ENCODE data around the gene PRKCZ. TPM values are rescaled to one million over a fixed set of nuclear protein-coding genes. Genes with fewer than 3 reads are reported as not detected.

Gene PRKCZ
- total RNA-seq, 2 experiments from 2014 or later: 13.2 to 14.7 TPM

DNA sequence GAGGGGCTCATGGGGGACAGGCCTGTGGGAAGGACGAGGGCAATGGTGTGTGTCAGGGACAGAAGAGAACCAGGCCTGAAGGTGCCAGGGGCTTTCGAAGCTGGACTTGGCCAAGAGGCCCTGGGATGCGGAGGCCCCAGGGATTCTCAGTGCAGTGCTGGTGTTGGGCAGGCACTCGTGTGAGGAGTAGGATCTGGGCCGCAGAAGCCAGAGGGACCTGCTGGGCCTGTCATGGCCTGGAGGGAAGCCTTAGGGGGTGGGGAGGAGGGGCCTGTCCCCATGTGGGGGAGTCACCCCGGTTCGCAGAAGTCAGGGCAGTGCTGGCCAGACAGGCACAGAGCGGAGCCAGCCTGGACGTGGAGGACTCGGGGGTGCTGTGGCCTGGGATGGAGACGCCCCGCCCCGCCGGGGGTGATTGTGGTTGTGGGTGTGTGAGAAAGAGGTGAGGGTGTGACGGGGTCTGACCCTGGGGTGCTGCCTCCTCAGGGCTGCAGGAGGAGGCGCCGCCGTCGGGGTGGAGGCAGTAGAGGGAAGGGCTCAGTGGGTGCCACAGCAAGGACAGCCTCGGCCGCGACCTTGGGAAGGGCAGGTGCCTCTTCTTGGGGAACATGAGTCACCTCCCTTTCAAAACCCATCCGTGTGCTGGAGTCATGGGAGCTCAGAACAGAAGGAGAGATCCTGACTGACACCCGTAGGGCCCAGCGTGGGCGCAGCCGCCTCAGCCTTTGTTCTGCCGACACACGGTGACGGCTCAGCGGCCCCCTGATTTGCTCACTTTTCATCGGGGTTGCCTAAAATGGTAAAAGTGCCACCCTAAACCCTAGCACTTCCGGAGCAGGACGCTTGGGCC lies 110.5 kb downstream of the PRKCZ start:
- no peak for DNase-seq
- H3K4me3 Mint-ChIP-seq: no peak overlapping the region
- no peaks in the 10 kb centered on the region for H3K27me3 Mint-ChIP-seq
- ChIA-PET POLR2A (no interaction called here), CTCF (interaction anchor here (1.1 kb wide), 1 partner anchor 34 kb away, joined by 3 read pairs; the partner anchor contains the start of gene FAAP20)
- no peaks in the 10 kb centered on the region for H3K9me3 Mint-ChIP-seq
- H3K36me3 Mint-ChIP-seq: peaks cover 1% of the 10 kb centered on the region
- no peaks in the 10 kb centered on the region for H3K4me1 Mint-ChIP-seq (ENCODE audit: low read depth)
- no peak overlapping the region for H3K27ac Mint-ChIP-seq
- intact Hi-C loops (cut with micrococcal nuclease): no loop called here

DNA sequence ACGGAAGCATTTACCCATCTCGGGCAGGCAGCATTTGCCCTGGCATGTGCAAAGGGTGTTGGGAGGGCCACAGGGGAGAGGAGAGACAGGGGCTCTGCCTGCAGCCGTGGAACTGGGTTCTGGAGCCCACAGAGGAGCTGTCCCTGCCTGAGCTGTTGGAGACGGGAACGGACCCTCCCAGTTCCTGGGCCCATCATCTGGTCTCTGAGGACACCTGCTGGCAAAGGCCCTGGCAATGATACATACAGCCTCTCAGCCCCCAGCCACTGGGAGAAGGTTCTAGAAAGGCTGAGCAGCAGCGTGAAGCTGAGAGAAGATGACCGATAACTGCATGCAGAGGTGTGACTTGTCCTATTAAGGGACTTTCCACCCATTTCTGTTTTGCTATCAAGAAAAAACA lies 113.0 kb downstream of the PRKCZ start:
- intact Hi-C loops (cut with micrococcal nuclease): no loop called here
- ChIA-PET POLR2A (no interaction called here), CTCF (interaction anchor here (1.9 kb wide), 1 partner anchor 11 kb away, joined by 5 read pairs; no protein-coding TSS in a partner anchor)
- no peak for DNase-seq
- Mint-ChIP-seq H3K36me3 (no peaks in the 10 kb centered on the region), H3K9me3 (no peaks in the 10 kb centered on the region), H3K4me1 (ENCODE audit: low read depth) (no peaks in the 10 kb centered on the region), H3K4me3 (no peak overlapping the region), H3K27ac (no peak overlapping the region), H3K27me3 (no peaks in the 10 kb centered on the region)

DNA sequence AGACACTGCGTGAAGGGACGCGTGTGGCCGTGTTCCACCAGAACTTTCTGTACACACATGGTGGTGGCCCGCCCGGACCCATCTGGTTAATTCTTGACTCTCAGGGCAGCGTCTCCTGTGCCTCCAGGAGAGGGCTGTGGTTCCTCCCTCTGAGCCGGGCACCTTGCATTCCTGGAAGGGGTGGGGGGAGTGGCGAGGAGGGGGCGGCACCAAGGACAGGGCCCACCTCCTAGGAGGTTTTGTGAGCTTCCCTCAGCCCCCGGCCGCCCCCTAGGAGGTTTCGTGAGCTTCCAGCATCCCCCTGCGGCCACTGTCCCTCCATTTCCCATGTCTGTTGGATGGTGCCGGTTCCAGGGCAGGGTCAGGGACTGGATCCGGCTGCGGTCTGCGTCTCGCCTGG lies 115.4 kb downstream of the PRKCZ start:
- Mint-ChIP-seq H3K4me1 (ENCODE audit: low read depth) (no peaks in the 10 kb centered on the region), H3K4me3 (no peak overlapping the region), H3K27me3 (no peaks in the 10 kb centered on the region), H3K36me3 (no peaks in the 10 kb centered on the region), H3K9me3 (no peaks in the 10 kb centered on the region), H3K27ac (no peak overlapping the region)
- intact Hi-C loops (cut with micrococcal nuclease): no loop called here
- ChIA-PET CTCF (interaction anchor here (1.2 kb wide), 1 partner anchor 9 kb away, joined by 5 read pairs; no protein-coding TSS in a partner anchor), POLR2A (no interaction called here)
- DNase-seq: no peak

GRCh38 chr1:2166254-2166653 lies 116.0 kb downstream of the PRKCZ start:
- intact Hi-C loops (cut with micrococcal nuclease): no loop called here
- POLR2A ChIA-PET: no interaction called here
- Mint-ChIP-seq H3K36me3 (no peaks in the 10 kb centered on the region), H3K9me3 (no peaks in the 10 kb centered on the region), H3K27ac (no peak overlapping the region), H3K27me3 (no peaks in the 10 kb centered on the region), H3K4me3 (no peak overlapping the region), H3K4me1 (ENCODE audit: low read depth) (no peaks in the 10 kb centered on the region)
- CTCF ChIA-PET: interaction anchor here (1.2 kb wide), 1 partner anchor 8 kb away, joined by 5 read pairs; no protein-coding TSS in a partner anchor
- no peak for DNase-seq

DNA sequence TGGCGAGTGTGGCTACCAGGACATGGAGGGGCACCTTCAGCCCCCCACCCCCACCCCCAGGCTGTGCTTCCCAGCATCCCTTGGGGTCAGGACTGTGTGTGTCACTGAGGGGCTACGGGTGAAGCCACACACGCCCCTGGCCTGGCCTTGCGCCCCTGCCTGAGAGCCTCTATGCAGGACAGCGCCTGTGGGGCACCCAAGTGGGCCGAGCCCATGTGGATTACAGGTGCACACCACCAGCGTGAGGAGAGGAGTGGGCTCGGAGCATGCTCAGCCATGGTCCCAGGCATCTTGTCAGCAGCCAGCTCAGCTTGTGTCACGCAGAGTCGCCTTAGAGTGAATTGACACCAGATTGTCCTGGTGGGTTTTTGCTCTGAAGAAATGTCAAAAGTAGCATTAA lies 116.5 kb downstream of the PRKCZ start:
- POLR2A ChIA-PET: no interaction called here
- Mint-ChIP-seq H3K9me3 (no peaks in the 10 kb centered on the region), H3K27ac (no peak overlapping the region), H3K4me1 (ENCODE audit: low read depth) (no peaks in the 10 kb centered on the region), H3K27me3 (no peaks in the 10 kb centered on the region), H3K4me3 (no peak overlapping the region), H3K36me3 (no peaks in the 10 kb centered on the region)
- DNase-seq: no peak
- intact Hi-C loops (cut with micrococcal nuclease): no loop called here
- CTCF ChIA-PET: interaction anchor here (1.2 kb wide), 1 partner anchor 8 kb away, joined by 5 read pairs; no protein-coding TSS in a partner anchor

DNA sequence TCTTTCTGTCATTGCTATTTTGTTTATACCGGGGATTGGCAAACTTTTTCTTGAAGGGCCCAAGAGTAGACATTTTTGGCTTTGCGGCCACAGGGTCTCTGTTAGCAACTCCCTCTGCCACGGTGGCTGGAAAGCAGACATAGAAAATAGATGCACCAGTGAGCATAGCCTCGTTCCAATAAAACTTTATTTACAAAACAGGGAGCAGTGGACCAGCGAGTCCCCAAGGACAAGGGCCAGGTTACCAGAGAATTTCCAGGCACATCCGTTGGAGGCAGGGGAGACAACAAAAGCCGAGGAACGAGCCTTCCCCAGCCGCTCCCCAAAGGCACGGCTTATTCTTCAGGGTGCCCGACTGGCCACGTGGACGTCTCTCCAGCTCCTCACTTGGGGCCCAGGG lies 117.9 kb downstream of the PRKCZ start:
- H3K4me3 Mint-ChIP-seq: no peak overlapping the region
- no peaks in the 10 kb centered on the region for H3K27me3 Mint-ChIP-seq
- intact Hi-C loops (cut with micrococcal nuclease): no loop called here
- no peak overlapping the region for H3K27ac Mint-ChIP-seq
- ChIA-PET CTCF (no interaction called here), POLR2A (no interaction called here)
- H3K36me3 Mint-ChIP-seq: no peaks in the 10 kb centered on the region
- no peak for DNase-seq
- no peaks in the 10 kb centered on the region for H3K9me3 Mint-ChIP-seq
- peaks cover 2% of the 10 kb centered on the region for H3K4me1 Mint-ChIP-seq (ENCODE audit: low read depth)

GRCh38 chr1:2168535-2168934 lies 118.3 kb downstream of the PRKCZ start:
- Mint-ChIP-seq H3K4me1 (ENCODE audit: low read depth) (peaks cover 2% of the 10 kb centered on the region), H3K36me3 (no peaks in the 10 kb centered on the region), H3K9me3 (no peaks in the 10 kb centered on the region), H3K4me3 (no peak overlapping the region), H3K27me3 (no peaks in the 10 kb centered on the region), H3K27ac (no peak overlapping the region)
- ChIA-PET POLR2A (no interaction called here), CTCF (no interaction called here)
- no peak for DNase-seq
- intact Hi-C loops (cut with micrococcal nuclease): no loop called here

GRCh38 chr1:2169200-2169836 lies 119.1 kb downstream of the PRKCZ start:
- H3K27ac Mint-ChIP-seq: no peak overlapping the region
- POLR2A ChIA-PET: no interaction called here
- DNase-seq: no peak
- CTCF ChIA-PET: no interaction called here
- H3K4me3 Mint-ChIP-seq: no peak overlapping the region
- intact Hi-C loops (cut with micrococcal nuclease): no loop called here
- H3K36me3 Mint-ChIP-seq: no peaks in the 10 kb centered on the region
- no peaks in the 10 kb centered on the region for H3K9me3 Mint-ChIP-seq
- H3K4me1 Mint-ChIP-seq (ENCODE audit: low read depth): peaks cover 2% of the 10 kb centered on the region
- no peaks in the 10 kb centered on the region for H3K27me3 Mint-ChIP-seq

GRCh38 chr1:2170211-2170610 lies 120.0 kb downstream of the PRKCZ start:
- CTCF ChIA-PET: no interaction called here
- no peak overlapping the region for H3K27ac Mint-ChIP-seq
- no peak overlapping the region for H3K4me3 Mint-ChIP-seq
- no peaks in the 10 kb centered on the region for H3K36me3 Mint-ChIP-seq
- H3K4me1 Mint-ChIP-seq (ENCODE audit: low read depth): peaks cover 2% of the 10 kb centered on the region
- DNase-seq: no peak
- H3K9me3 Mint-ChIP-seq: no peaks in the 10 kb centered on the region
- H3K27me3 Mint-ChIP-seq: no peaks in the 10 kb centered on the region
- POLR2A ChIA-PET: no interaction called here
- intact Hi-C loops (cut with micrococcal nuclease): no loop called here

DNA sequence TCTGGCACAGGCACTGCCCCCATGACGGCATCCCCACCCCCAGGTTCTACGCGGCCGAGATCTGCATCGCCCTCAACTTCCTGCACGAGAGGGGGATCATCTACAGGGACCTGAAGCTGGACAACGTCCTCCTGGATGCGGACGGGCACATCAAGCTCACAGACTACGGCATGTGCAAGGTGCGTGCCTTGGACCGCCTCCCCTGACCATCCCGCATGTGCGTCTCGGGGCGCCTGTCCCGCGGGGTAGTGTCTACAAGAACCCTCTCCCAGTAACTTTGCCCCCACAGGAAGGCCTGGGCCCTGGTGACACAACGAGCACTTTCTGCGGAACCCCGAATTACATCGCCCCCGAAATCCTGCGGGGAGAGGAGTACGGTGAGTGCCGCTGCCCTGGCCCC lies 121.8 kb downstream of the PRKCZ start:
- ChIA-PET CTCF (no interaction called here), POLR2A (no interaction called here)
- Mint-ChIP-seq H3K4me1 (ENCODE audit: low read depth) (peaks cover 2% of the 10 kb centered on the region), H3K27me3 (no peaks in the 10 kb centered on the region), H3K9me3 (no peaks in the 10 kb centered on the region), H3K4me3 (no peak overlapping the region), H3K36me3 (no peaks in the 10 kb centered on the region), H3K27ac (no peak overlapping the region)
- no peak for DNase-seq
- intact Hi-C loops (cut with micrococcal nuclease): no loop called here

DNA sequence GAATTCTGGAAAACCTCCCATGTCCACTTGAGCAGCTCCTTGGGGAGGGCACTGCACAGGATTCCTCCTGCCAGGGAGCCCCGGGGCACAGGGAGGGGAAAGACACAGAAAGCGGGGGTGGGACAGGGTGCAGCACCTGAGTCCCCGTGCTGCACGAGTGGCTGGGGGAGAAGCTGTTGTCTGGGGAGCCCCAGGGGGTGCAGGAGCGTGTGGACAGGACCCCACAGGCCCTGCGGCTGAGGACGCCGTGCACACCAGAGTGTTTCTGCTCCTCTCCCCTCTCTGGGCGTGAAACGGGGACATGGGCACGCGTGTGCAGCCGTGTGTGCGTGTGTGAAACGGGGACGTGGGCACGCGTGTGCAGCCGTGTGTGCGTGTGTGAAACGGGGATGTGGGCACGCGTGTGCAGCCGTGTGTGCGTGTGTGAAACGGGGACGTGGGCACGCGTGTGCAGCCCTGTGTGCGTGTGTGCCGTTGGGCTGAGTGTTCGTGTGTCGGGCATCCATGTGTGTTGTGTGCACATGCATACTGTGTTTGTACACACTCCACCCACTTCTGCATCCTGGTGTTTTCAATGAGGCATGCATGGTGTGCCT lies 122.4 kb downstream of the PRKCZ start:
- Mint-ChIP-seq H3K27me3 (no peaks in the 10 kb centered on the region), H3K4me3 (no peak overlapping the region), H3K36me3 (no peaks in the 10 kb centered on the region), H3K4me1 (ENCODE audit: low read depth) (peaks cover 2% of the 10 kb centered on the region), H3K27ac (no peak overlapping the region), H3K9me3 (no peaks in the 10 kb centered on the region)
- intact Hi-C loops (cut with micrococcal nuclease): no loop called here
- CTCF ChIA-PET: interaction anchor here (0.6 to 3.2 kb wide), 3 partner anchors 8 to 23 kb away, joined by 3 to 18 read pairs (median 8); partner anchors contain the start of gene FAAP20
- DNase-seq: no peak
- POLR2A ChIA-PET: no interaction called here

- Mint-ChIP-seq H3K4me1 (ENCODE audit: low read depth) (peaks cover 2% of the 10 kb centered on the region), H3K9me3 (no peaks in the 10 kb centered on the region), H3K4me3 (no peak overlapping the region), H3K27ac (no peak overlapping the region), H3K36me3 (no peaks in the 10 kb centered on the region), H3K27me3 (no peaks in the 10 kb centered on the region)
- CTCF ChIA-PET: interaction anchor here (0.6 to 3.2 kb wide), 30 partner anchors 8 to 409 kb away, joined by 3 to 18 read pairs (median 5); partner anchors contain the start of gene FAAP20
- POLR2A ChIA-PET: interaction anchor here (1.0 kb wide), 1 partner anchor 21 kb away, joined by 3 read pairs; the partner anchor contains the start of gene FAAP20
- DNase-seq: no peak
- intact Hi-C loops (cut with micrococcal nuclease): no loop called here
Observed at GRCh38 chr1:2173546-2174347, 123.5 kb downstream of the PRKCZ start.

All from activated CD4-positive, alpha-beta memory T cell treated with anti-CD3 and anti-CD28 coated beads for 36 hours (primary cell).